ENCODE data around the gene BDH1. TPM values are rescaled to one million over a fixed set of nuclear protein-coding genes. Genes with fewer than 3 reads are reported as not detected.

BDH1 gene
- total and polyA plus RNA-seq, 2 experiments from 2014 or later = 61.8 to 62.9 TPM

DNA sequence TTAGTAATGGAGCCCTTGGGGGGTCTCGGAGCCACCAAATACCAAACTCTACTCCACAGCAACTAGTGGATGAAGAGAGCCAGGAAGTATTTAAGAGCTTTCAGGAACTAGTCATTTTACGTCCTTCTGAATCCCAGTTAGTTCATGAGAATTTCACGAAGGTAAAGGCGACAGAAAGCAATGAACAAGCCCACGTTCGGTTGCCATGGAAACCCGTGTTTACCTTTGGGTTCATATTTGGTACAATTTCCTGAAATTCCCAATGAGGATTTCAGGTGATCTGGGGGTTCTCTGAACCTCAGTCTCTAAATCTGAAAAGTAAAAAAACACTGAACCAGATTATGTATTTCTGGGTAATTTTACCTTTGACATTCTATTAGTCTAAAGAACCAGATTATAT lies 93.0 kb downstream of the BDH1 start:
- Histone ChIP-seq H3K79me2 (no peaks in the 10 kb centered on the region), H3K4me2 (no peak overlapping the region), H3K9me3 (ENCODE audit: low read depth) (no peaks in the 10 kb centered on the region), H3K27ac (no peak overlapping the region), H3K9me2 (replicated peaks; ENCODE audit: insufficient read depth) (no peaks in the 10 kb centered on the region), H3K36me3 (replicated peaks; ENCODE audit: insufficient read depth, low read depth) (no peaks in the 10 kb centered on the region), H3K4me3 (no peak overlapping the region), H3K4me1 (ENCODE audit: insufficient read depth) (peaks cover 21% of the 10 kb centered on the region), H3K27me3 (no peaks in the 10 kb centered on the region), H4K20me1 (ENCODE audit: insufficient read depth, poor library complexity, severe bottlenecking) (no peaks in the 10 kb centered on the region), H2AFZ (no peak overlapping the region)
- WGBS (ENCODE audit: low lambda C conversion rate, missing lambda C conversion rate) = 85% methylated on average over 7 of the region's 7 CpGs
- no peak for DNase-seq (ENCODE audit: low spot score)
- TF ChIP-seq CTCF (IDR thresholded peaks at IDR 0.05; ENCODE audit: poor library complexity) = no peak
- TF ChIP-seq EZH2 (IDR thresholded peaks at IDR 0.05; ENCODE audit: borderline replicate concordance) = no peak
- no peak for TF ChIP-seq EZH2phosphoT487 (IDR thresholded peaks at IDR 0.05; ENCODE audit: low read depth, severe bottlenecking, unreplicated experiment)

GRCh38 chr3:197460639-197461038 lies 95.1 kb downstream of the BDH1 start:
- DNase-seq (ENCODE audit: low spot score) = no peak
- H3K79me2 ChIP-seq = no peaks in the 10 kb centered on the region
- TF ChIP-seq CTCF (IDR thresholded peaks at IDR 0.05; ENCODE audit: poor library complexity) = no peak
- no peak for TF ChIP-seq EZH2phosphoT487 (IDR thresholded peaks at IDR 0.05; ENCODE audit: low read depth, severe bottlenecking, unreplicated experiment)
- TF ChIP-seq EZH2 (IDR thresholded peaks at IDR 0.05; ENCODE audit: borderline replicate concordance) = no peak
- no peaks in the 10 kb centered on the region for H4K20me1 ChIP-seq (ENCODE audit: insufficient read depth, poor library complexity, severe bottlenecking)
- no peaks in the 10 kb centered on the region for H3K9me3 ChIP-seq (ENCODE audit: low read depth)
- no peaks in the 10 kb centered on the region for H3K9me2 ChIP-seq (replicated peaks; ENCODE audit: insufficient read depth)
- H3K4me2 ChIP-seq = no peak overlapping the region
- no peak overlapping the region for H2AFZ ChIP-seq
- no peaks in the 10 kb centered on the region for H3K27me3 ChIP-seq
- H3K27ac ChIP-seq = no peak overlapping the region
- H3K4me3 ChIP-seq = no peak overlapping the region
- peaks cover 13% of the 10 kb centered on the region for H3K4me1 ChIP-seq (ENCODE audit: insufficient read depth)
- no peaks in the 10 kb centered on the region for H3K36me3 ChIP-seq (replicated peaks; ENCODE audit: insufficient read depth, low read depth)
- 89% methylated on average over 6 of the region's 6 CpGs for WGBS (ENCODE audit: low lambda C conversion rate, missing lambda C conversion rate)

DNA sequence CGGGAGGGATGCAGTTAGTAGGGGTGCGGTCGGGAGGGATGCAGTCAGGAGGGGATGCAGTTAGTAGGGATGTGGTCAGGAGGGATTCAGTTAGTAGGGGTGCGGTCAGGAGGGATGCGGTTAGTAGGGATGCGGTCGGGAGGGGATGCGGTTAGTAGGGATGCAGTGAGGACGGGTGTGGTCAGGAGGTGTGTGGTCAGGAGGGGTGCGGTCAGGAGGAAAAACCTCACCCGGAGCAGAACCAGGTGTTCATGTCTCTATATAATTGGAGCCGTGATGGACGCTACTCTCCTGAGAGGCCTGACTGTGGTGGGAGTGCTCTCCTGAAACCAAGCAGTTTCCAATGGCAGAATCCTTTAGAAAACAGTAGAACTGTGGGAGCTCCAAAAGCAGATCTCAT lies 95.8 kb downstream of the BDH1 start:
- Histone ChIP-seq H3K27ac (no peak overlapping the region), H3K9me3 (ENCODE audit: low read depth) (no peaks in the 10 kb centered on the region), H3K79me2 (no peaks in the 10 kb centered on the region), H3K4me1 (ENCODE audit: insufficient read depth) (peaks cover 13% of the 10 kb centered on the region), H3K4me2 (no peak overlapping the region), H3K4me3 (no peak overlapping the region), H3K36me3 (replicated peaks; ENCODE audit: insufficient read depth, low read depth) (no peaks in the 10 kb centered on the region), H4K20me1 (ENCODE audit: insufficient read depth, poor library complexity, severe bottlenecking) (no peaks in the 10 kb centered on the region), H3K27me3 (peaks cover under 1% of the 10 kb centered on the region), H2AFZ (no peak overlapping the region), H3K9me2 (replicated peaks; ENCODE audit: insufficient read depth) (no peaks in the 10 kb centered on the region)
- no peak for DNase-seq (ENCODE audit: low spot score)
- no peak for TF ChIP-seq EZH2phosphoT487 (IDR thresholded peaks at IDR 0.05; ENCODE audit: low read depth, severe bottlenecking, unreplicated experiment)
- no peak for TF ChIP-seq EZH2 (IDR thresholded peaks at IDR 0.05; ENCODE audit: borderline replicate concordance)
- no peak for TF ChIP-seq CTCF (IDR thresholded peaks at IDR 0.05; ENCODE audit: poor library complexity)
- WGBS (ENCODE audit: low lambda C conversion rate, missing lambda C conversion rate) = 96% methylated on average over 6 of the region's 13 CpGs

Small RNA genes lying within 50 kb of the gene (small RNA-seq; reads per million reads assigned to genes)
- not detected for gene AC132008.1

Other genes starting within 250 kb of the BDH1 start
- gene RUBCN, start 180.9 kb upstream of the BDH1 start, total RNA-seq = 7.2 and 8.5 TPM in 2 replicates
- 11.0 and 12.8 TPM in 2 replicates for gene RUBCN, start 180.9 kb upstream of the BDH1 start, polyA plus RNA-seq
- gene FYTTD1, start 193.9 kb upstream of the BDH1 start, total RNA-seq = 43.2 and 51.0 TPM in 2 replicates
- gene FYTTD1, start 193.9 kb upstream of the BDH1 start, polyA plus RNA-seq = 24.2 and 32.1 TPM in 2 replicates
- gene LRCH3, start 235.3 kb upstream of the BDH1 start, total RNA-seq = 38.5 and 43.9 TPM in 2 replicates
- gene LRCH3, start 235.3 kb upstream of the BDH1 start, polyA plus RNA-seq = 18.0 and 22.5 TPM in 2 replicates

Data from hepatocyte (in vitro differentiated cells).